GM10266 (cell line): ENCODE data around the gene GTF2H1.
"Not testable (repeated sequence)": the region's sequence is repeated elsewhere in the genome, so short reads cannot be mapped to it uniquely, and the experiment has no call there.

Experiments
- DNase-seq: peaks from one replicate; pipeline ENCODE4 v3.0.0; 2012; ENCODE audit errors: extremely low spot score
- TF ChIP-seq, protein P1 (sequence below): IDR thresholded peaks from 2 replicates; pipeline ENCODE4 v1.5.1; 2012; ENCODE audit warnings: mild to moderate bottlenecking, low read depth; ENCODE audit not compliant: control insufficient read depth, insufficient read depth; ENCODE audit errors: missing control alignments

Gene GTF2H1

DNA sequence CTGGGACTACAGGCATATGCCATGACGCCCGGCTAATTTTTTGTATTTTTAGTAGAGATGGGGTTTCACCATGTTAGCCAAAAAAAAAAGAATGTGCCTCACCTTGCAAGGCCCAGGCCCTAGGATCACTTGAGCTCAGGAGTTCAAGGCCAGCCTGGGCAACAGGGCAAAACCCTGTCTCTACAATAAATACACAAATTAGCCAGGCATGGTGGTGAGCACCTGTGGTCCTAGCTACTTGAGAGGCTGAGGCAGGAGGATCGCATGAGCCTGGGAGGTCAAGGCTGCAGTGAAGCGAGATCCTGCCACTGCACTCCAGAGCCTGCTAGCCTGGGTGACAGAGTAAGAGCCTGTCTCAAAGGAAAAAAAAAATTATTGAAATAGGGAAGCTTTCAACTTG, 81.7 kb downstream of the GTF2H1 start:
- no peak for DNase-seq
- TF ChIP-seq, protein P1, sequence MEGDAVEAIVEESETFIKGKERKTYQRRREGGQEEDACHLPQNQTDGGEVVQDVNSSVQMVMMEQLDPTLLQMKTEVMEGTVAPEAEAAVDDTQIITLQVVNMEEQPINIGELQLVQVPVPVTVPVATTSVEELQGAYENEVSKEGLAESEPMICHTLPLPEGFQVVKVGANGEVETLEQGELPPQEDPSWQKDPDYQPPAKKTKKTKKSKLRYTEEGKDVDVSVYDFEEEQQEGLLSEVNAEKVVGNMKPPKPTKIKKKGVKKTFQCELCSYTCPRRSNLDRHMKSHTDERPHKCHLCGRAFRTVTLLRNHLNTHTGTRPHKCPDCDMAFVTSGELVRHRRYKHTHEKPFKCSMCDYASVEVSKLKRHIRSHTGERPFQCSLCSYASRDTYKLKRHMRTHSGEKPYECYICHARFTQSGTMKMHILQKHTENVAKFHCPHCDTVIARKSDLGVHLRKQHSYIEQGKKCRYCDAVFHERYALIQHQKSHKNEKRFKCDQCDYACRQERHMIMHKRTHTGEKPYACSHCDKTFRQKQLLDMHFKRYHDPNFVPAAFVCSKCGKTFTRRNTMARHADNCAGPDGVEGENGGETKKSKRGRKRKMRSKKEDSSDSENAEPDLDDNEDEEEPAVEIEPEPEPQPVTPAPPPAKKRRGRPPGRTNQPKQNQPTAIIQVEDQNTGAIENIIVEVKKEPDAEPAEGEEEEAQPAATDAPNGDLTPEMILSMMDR: no peak

- not testable (repeated sequence) for DNase-seq
These were observed 85.0 kb downstream of the GTF2H1 start for GRCh38 chr11:18407400-18407799.

GRCh38 chr11:18408558-18409291, 86.4 kb downstream of the GTF2H1 start:
- DNase-seq: no peak
- TF ChIP-seq, protein P1: no peak

DNA sequence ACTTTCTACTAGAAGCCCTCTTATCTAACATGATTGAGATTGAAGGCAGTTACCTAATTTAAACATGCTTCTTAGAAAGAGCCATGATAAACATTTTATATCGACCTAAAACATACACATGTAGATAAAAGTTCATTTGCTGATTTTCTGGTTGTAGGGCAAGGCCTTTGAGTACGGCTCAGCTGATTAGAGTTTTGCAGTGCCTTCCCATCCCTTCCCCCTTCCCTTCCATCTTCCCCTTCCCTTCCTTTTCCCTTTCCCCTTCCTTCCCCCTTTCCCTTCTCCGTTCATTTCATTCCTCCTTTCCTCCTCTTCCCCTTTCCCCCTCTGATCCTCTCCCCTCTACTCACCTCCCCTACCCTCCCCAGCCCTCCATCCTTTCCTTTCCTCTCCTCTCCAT, 94.1 kb downstream of the GTF2H1 start:
- TF ChIP-seq, protein P1: no peak
- DNase-seq: no peak
